ENCODE measurements around the gene IFNL4. TPM values are rescaled to one million over a fixed set of nuclear protein-coding genes. Genes with fewer than 3 reads are reported as not detected.

Gene IFNL4
- total and polyA plus RNA-seq, 2 of the 4 experiments (the other 2 are of a cell fraction), result not detected

DNA sequence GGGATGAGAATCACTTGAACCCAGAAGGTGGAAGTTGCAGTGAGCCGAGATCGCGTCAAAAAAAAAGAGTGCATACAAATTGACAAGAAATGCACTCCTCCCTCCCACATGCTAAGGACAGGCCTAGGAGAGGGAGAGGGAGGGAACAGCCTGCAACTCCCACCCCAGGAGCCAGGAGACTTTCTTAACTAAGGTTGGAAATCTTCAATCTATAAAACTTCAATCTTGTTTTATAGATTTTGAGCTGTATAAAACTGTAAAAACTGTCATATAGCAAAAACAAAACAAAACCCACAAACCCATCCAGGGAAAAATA, 43.2 kb downstream of the IFNL4 start:
- Histone ChIP-seq H2BK120ac (ENCODE audit: low read depth, low read length) (no peak overlapping the region), H3K27me3 (ENCODE audit: control insufficient read depth, insufficient read depth, low read length) (peaks cover 44% of the 10 kb centered on the region), H2BK20ac (ENCODE audit: low read depth, low read length) (no peak overlapping the region), H4K91ac (ENCODE audit: insufficient read depth, low read depth, low read length) (no peak overlapping the region), H4K8ac (ENCODE audit: low read depth in 2 of 2, low read length in 2 of 2) (no peak overlapping the region), H3K18ac (ENCODE audit: low read depth, low read length) (no peak overlapping the region), H3K4me2 (ENCODE audit: low read depth, low read length) (no peak overlapping the region), H2AK9ac (replicated peaks; ENCODE audit: low read depth, low read length, poor library complexity) (no peak overlapping the region), H3K23ac (ENCODE audit: low read depth, low read length) (no peak overlapping the region), H4K5ac (ENCODE audit: low read depth, low read length) (no peak overlapping the region), H2AFZ (replicated peaks; ENCODE audit: low read length, poor library complexity) (no peak overlapping the region), H2AK5ac (ENCODE audit: low read depth, low read length) (no peak overlapping the region), H4K20me1 (ENCODE audit: insufficient read depth, low read length) (no peaks in the 10 kb centered on the region), H3K27ac (ENCODE audit: insufficient read depth, low read length) (no peak overlapping the region), H3K9me3 (ENCODE audit: control insufficient read depth, insufficient read depth, low read length) (no peaks in the 10 kb centered on the region), H3K4ac (ENCODE audit: low read depth, low read length) (no peak overlapping the region), H3K9me1 (ENCODE audit: insufficient read depth, low read length) (no peaks in the 10 kb centered on the region), H3K14ac (replicated peaks; ENCODE audit: low read depth, low read length) (no peak overlapping the region), H3K79me1 (ENCODE audit: low read depth in 1 of 2, low read length in 2 of 2) (no peaks in the 10 kb centered on the region), H2BK15ac (ENCODE audit: low read depth, low read length) (no peak overlapping the region), H2BK5ac (ENCODE audit: low read depth, low read length, poor library complexity, severe bottlenecking) (no peak overlapping the region), H3K36me3 (ENCODE audit: control insufficient read depth, insufficient read depth, low read length) (no peaks in the 10 kb centered on the region), H3K56ac (ENCODE audit: extremely low read depth, insufficient read depth, low read length) (no peak overlapping the region), H3K4me3 (ENCODE audit: insufficient read depth, low read depth, low read length) (no peak overlapping the region), H3K9ac (ENCODE audit: low read depth, low read length) (no peak overlapping the region), H3K4me1 (ENCODE audit: control insufficient read depth, insufficient read depth, low read length) (no peaks in the 10 kb centered on the region)
- TF ChIP-seq RAD21 (IDR thresholded peaks at IDR 0.05; ENCODE audit: low read length) (no peak), BHLHE40 (IDR thresholded peaks at IDR 0.05; ENCODE audit: low read depth, low read length) (no peak), NFE2L2 (IDR thresholded peaks at IDR 0.05; ENCODE audit: low read depth, low read length) (no peak), CHD1 (IDR thresholded peaks at IDR 0.05; ENCODE audit: low read depth, low read length) (no peak)
- WGBS, 2 experiments (ENCODE audit: extremely low coverage in 2 of 2, insufficient read length in 1 of 2), result no CpG with 5 or more reads among the region's 3 CpGs
- no peak for ATAC-seq (ENCODE audit: low read depth)
- ChIA-PET CTCF (no interaction called here), POLR2A (ENCODE audit: unreplicated experiment) (no interaction called here)
- intact Hi-C loops (cut with micrococcal nuclease) (no loop called here), dilution Hi-C loops (cut with HindIII; ENCODE audit: low sequenced_read_pairs, unreplicated experiment) (no loop called here), in situ Hi-C loops (cut with MboI; ENCODE audit: low sequenced_read_pairs) (loop anchor here (25.0 kb wide), 1 partner anchor 743 kb away; no protein-coding TSS in a partner anchor)
- BruUV-seq (replicated peaks), result no TSS peak
- DNase-seq, result no peak

All from IMR-90 (cell line).